Activated CD8-positive, alpha-beta memory T cell treated with anti-CD3 and anti-CD28 coated beads, Interleukin-2, amount 10 ng/mL, durations not matched to agents 7 days and 5 days (primary cell): ENCODE results near the gene PPT2. TPM values are rescaled to one million over a fixed set of nuclear protein-coding genes. Genes with fewer than 3 reads are reported as not detected.
"Not testable (repeated sequence)": the region's sequence is repeated elsewhere in the genome, so short reads cannot be mapped to it uniquely, and the experiment has no call there.

Experiments used
- ATAC-seq: fragments of 150-1000 bp; cut with Tn5 transposase; one replicate; pipeline ENCODE4 v1.10.0; 2021; ENCODE audit warnings: moderate library complexity
- CTCF ChIA-PET: fragments of 350-600 bp; sonication (Branson Sonifier 250); formaldehyde crosslinking; loops from one replicate; lab custom pipeline; 2021; ENCODE audit warnings: antibody characterized with exemption; lab: Charles Lee
- DNase-seq: peaks from one replicate; pipeline ENCODE4 v3.0.0-alpha.2; 2020
- H3K27ac Mint-ChIP-seq: one replicate; pipeline ENCODE4 v1.8.0; 2021; ENCODE audit warnings: mild to moderate bottlenecking, mixed read lengths
- H3K27me3 Mint-ChIP-seq: one replicate; pipeline ENCODE4 v1.8.0; 2021; ENCODE audit warnings: mixed read lengths
- H3K36me3 Mint-ChIP-seq: one replicate; pipeline ENCODE4 v1.8.0; 2021; ENCODE audit warnings: mild to moderate bottlenecking, mixed read lengths
- H3K4me1 Mint-ChIP-seq: one replicate; pipeline ENCODE4 v1.8.0; 2021; ENCODE audit warnings: mixed read lengths
- H3K4me3 Mint-ChIP-seq: one replicate; pipeline ENCODE4 v1.8.0; 2021; ENCODE audit warnings: mild to moderate bottlenecking, moderate library complexity, mixed read lengths
- H3K9me3 Mint-ChIP-seq: one replicate; pipeline ENCODE4 v1.8.0; 2022; ENCODE audit warnings: low read depth, mixed read lengths
- total RNA-seq, 2 experiments: library from RNA; stranded (reverse); gene quantifications; one replicate each; pipeline ENCODE4 v1.2.3, GENCODE V29; 2021

PPT2 gene
- total RNA-seq, 2 experiments from 2014 or later, result 13.9 to 21.9 TPM

DNA sequence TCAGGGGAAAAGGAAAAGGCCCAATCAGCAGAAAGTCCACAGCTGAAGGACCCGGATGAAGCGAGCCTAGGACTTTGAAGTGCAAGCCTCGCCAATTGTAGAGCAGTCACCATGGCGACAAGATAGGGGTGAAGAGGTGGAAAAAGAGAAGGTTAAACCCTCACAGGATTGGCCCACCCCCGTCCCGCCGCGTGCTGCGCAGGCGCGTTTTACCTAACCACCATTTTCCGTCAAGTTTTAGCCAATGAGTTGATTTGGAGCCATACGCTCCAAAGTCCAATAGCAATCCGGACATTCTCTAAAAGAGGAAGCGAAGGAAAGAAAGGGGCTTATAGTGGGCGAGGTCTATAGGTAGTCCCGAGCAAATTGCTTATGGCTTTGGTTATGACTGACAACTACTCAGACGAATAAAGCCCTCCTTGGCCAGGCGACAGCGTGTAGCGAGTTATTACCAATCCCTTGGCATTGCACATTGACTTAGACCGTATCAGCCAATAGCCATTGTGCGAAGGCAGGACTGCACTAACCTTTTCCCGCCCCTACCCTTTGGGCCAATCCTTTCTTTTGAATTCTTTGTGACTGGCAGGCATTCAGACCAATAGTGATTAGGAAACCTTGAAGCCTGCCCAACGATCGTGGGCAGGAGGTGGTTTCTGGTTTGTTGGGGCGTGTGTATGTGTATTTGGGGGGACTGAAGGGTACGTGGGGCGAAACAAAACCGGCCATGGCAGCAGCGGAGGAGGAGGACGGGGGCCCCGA, 24.0 kb downstream of the PPT2 start, which contains the start of gene RNF5:
Gene RNF5 (plus strand): TSS at position 618 of the 759 bp plus-strand sequence. CDS start 107 bp downstream, at position 725.
- no peaks in the 10 kb centered on the region for H3K27me3 Mint-ChIP-seq
- CTCF ChIA-PET, result interaction anchor here (1.1 to 4.6 kb wide), 5 partner anchors 14 to 59 kb away, joined by 3 to 31 read pairs (median 8); partner anchors contain the start of genes GPSM3, PBX2 and PRRT1
- no peaks in the 10 kb centered on the region for H3K9me3 Mint-ChIP-seq
- peaks cover 14% of the 10 kb centered on the region for H3K36me3 Mint-ChIP-seq
- peaks cover 58% of the 10 kb centered on the region for H3K4me1 Mint-ChIP-seq
- ATAC-seq (peak; percentile 86), DNase-seq (peak; percentile 98)
- peak within 1 kb of the TSS; percentile 93 for H3K4me3 Mint-ChIP-seq
- peak within 1 kb of the TSS; percentile 94 for H3K27ac Mint-ChIP-seq

DNA sequence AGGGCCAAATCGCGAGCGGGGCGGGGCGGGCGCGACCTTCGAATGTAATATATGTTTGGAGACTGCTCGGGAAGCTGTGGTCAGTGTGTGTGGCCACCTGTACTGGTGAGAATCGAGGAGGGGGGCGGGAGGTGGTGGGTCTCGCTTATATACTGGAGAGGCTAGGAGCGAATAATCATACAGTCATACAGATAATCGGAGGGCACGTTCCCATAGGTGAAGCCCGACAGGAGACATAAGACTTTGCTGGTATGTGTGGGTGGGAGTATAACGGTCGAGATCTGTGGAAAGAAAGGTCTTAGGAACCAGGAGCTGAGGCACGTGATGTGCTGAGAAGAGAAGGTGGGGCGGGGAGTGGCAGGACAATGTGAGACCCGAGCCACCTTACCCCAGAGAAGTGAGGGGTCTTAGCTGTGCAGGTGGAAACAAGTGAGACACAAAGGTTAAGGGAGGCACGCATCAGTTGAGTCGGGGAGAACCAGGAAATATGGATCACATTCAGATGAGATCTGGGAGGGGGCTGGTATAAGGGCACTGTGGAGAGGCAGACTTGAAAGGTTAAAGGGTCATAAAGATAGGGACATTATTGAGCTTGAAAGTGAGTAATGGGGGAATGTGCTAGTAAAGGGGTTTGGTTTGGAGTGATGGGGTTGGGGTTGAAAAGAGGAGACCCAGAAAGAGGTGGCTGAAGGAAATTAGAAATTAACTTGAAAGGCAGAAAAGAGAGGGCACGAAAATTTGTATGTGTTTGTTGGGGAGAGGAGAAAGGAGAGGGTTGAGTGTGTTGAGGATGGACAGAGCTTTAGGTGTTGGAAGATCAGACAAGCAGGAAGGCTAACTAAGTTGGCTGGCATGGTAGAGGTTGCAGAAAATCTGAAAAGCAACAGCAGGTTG, 24.9 kb downstream of the PPT2 start:
- ATAC-seq, result no peak
- Mint-ChIP-seq H3K4me1 (peaks cover 49% of the 10 kb centered on the region), H3K9me3 (no peaks in the 10 kb centered on the region), H3K27ac (peak overlapping the region; percentile 94), H3K36me3 (peaks cover 14% of the 10 kb centered on the region), H3K27me3 (no peaks in the 10 kb centered on the region), H3K4me3 (peak overlapping the region; percentile 93)
- DNase-seq, result no peak
- CTCF ChIA-PET, result interaction anchor here (0.8 to 4.6 kb wide), 6 partner anchors 10 to 660 kb away, joined by 3 to 31 read pairs (median 4); partner anchors contain the start of genes GPSM3, PBX2 and TAP2

DNA sequence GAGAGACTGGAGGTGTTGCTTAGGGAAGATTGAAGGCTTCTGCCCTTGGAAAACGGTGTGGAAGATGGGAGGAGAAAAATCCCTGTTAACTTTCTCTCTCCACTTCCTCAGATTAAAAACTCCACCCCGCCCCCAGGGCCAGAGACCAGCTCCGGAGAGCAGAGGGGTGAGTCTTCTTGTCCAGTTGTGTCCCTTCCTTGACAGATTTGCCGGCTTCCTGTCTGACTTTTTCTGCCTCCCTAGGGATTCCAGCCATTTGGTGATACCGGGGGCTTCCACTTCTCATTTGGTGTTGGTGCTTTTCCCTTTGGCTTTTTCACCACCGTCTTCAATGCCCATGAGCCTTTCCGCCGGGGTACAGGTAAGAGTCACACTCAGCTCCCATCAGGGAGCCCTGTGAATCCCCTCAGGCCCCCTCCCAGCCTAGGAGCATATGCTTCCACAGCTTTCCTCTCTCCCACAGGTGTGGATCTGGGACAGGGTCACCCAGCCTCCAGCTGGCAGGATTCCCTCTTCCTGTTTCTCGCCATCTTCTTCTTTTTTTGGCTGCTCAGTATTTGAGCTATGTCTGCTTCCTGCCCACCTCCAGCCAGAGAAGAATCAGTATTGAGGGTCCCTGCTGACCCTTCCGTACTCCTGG, 25.9 kb downstream of the PPT2 start:
- H3K9me3 Mint-ChIP-seq, result no peaks in the 10 kb centered on the region
- peak overlapping the region; percentile 4 for H3K27ac Mint-ChIP-seq

DNA sequence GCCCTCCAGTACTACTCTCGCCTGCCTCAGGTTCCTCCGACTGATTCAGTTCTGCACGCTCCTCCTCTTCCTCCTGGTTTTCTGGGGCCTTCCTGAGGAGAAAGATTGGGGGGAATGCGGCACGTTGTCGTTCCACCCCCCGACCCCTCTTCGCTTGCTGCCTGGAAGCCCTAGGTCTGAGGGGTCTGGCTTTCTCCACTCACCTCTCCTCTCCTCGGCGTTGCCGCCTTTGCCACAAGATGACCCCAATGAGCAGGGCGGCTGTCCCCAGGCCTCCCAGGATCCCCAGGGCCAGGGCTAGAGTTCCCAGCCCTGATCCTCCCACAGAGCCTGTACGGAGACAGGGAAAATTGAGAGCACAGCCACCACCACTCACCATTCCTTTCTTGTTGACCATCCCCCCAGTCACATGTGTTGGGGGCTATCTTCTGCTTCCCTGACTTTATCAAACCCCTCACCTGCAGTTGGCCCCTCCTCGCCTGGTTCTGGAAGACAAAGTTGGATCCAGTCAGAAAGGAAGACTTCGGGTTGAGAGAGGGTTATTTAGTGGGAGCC, 27.3 kb downstream of the PPT2 start:
- DNase-seq, result no peak
- Mint-ChIP-seq H3K4me3 (no peak overlapping the region), H3K36me3 (peaks cover 20% of the 10 kb centered on the region), H3K4me1 (peaks cover 41% of the 10 kb centered on the region), H3K27me3 (no peaks in the 10 kb centered on the region), H3K27ac (no peak overlapping the region), H3K9me3 (no peaks in the 10 kb centered on the region)
- CTCF ChIA-PET, result interaction anchor here (1.1 kb wide), 1 partner anchor 14 kb away, joined by 5 read pairs; no protein-coding TSS in a partner anchor
- no peak for ATAC-seq

More for the DNA sequence above, 25.9 kb downstream of the PPT2 start:
- H3K4me3 Mint-ChIP-seq, result no peak overlapping the region
- H3K4me1 Mint-ChIP-seq, result peaks cover 39% of the 10 kb centered on the region
- CTCF ChIA-PET, result interaction anchor here (0.8 to 4.6 kb wide), 6 partner anchors 9 to 659 kb away, joined by 3 to 31 read pairs (median 4); partner anchors contain the start of genes GPSM3, PBX2 and TAP2
- no peak for ATAC-seq
- no peak for DNase-seq
- H3K36me3 Mint-ChIP-seq, result peaks cover 14% of the 10 kb centered on the region
- H3K27me3 Mint-ChIP-seq, result no peaks in the 10 kb centered on the region

DNA sequence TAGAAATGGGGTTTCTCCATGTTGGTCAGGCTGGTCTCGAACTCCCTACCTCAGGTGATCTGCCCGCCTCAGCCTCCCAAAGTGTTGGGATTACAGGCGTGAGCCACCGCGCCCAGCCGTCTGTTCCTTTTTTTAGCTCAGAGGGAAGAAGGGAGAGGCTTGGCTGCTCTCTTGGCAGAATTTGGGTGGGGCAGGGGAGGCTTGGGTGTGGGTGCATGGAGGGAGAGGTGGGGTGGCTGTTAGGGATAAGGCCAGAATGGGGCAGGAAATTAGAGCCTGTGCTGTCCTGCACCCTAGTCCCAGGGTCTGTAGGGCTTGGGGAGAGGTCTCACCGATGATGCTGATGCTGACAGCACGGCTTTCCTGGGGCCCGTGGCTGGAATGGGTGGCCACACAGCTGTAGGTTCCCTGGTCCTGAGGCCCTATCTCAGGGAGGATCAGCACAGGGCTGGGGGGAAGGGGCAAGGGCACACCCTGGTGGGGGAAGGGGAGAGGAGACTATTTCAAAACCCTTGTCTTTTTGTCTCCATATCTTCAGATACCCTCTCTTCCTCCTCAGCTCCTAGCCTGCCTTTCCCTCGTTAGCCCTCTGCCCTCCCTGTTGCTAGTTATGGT, 28.1 kb downstream of the PPT2 start:
- H3K36me3 Mint-ChIP-seq, result peaks cover 27% of the 10 kb centered on the region
- no peak overlapping the region for H3K27ac Mint-ChIP-seq
- peaks cover 41% of the 10 kb centered on the region for H3K4me1 Mint-ChIP-seq
- CTCF ChIA-PET, result interaction anchor here (0.7 to 1.9 kb wide), 3 partner anchors 11 to 14 kb away, joined by 3 to 8 read pairs (median 5); partner anchors contain the start of gene GPSM3
- H3K27me3 Mint-ChIP-seq, result no peaks in the 10 kb centered on the region
- DNase-seq, result no peak
- H3K9me3 Mint-ChIP-seq, result no peaks in the 10 kb centered on the region
- no peak overlapping the region for H3K4me3 Mint-ChIP-seq
- ATAC-seq, result no peak

DNA sequence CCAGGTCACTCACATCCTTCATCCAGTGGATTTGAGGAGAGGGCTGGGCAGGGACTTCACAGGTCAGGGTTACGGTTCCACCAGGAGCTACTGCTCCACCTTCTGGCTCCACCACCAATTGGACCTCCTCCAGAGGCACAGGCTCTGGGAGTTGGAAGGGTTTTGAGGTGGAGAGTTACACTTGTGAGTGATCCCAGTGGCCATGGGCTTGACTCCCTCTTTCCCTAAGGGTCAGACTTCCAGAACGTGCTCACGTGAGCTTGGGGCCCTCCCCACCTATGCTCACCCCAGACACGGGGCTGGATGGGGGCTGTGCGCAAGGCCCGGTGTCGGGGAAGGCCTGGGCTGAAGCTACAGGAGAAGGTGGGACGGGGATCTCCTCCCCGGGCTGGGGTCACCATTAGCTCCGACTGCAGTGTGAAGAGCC, 28.6 kb downstream of the PPT2 start:
- Mint-ChIP-seq H3K27me3 (no peaks in the 10 kb centered on the region), H3K9me3 (no peaks in the 10 kb centered on the region), H3K4me1 (peaks cover 44% of the 10 kb centered on the region), H3K4me3 (no peak overlapping the region), H3K36me3 (peaks cover 33% of the 10 kb centered on the region), H3K27ac (no peak overlapping the region)
- DNase-seq (no peak), ATAC-seq (no peak)
- CTCF ChIA-PET, result interaction anchor here (0.7 to 1.9 kb wide), 2 partner anchors 10 to 13 kb away, joined by 3 to 8 read pairs; partner anchors contain the start of gene GPSM3

DNA sequence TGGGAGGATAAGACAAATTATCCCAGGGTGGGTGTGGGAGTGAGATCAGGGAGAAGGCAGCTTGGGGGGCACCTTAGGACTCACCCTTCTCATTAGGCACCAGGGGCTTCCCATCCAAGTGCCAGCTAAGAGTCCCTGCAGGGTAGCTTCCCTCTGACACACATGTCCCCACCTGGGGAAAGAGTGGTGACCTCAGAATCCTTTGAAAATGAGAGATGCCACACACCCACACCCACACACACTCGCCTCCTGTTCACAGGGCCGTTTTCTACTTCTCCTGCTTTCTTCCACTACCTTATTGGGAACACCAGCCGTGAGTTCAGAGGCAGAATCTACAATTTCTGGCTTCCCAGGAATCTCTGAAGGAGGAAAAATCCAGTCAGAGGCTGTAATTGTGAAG, 29.1 kb downstream of the PPT2 start:
- CTCF ChIA-PET, result interaction anchor here (1.9 kb wide), 1 partner anchor 10 kb away, joined by 8 read pairs; the partner anchor contains the start of gene GPSM3
- H3K36me3 Mint-ChIP-seq, result peaks cover 36% of the 10 kb centered on the region
- H3K9me3 Mint-ChIP-seq, result no peaks in the 10 kb centered on the region
- peaks cover 49% of the 10 kb centered on the region for H3K4me1 Mint-ChIP-seq
- no peak overlapping the region for H3K4me3 Mint-ChIP-seq
- no peak for DNase-seq
- H3K27ac Mint-ChIP-seq, result no peak overlapping the region
- ATAC-seq, result no peak
- H3K27me3 Mint-ChIP-seq, result no peaks in the 10 kb centered on the region

DNA sequence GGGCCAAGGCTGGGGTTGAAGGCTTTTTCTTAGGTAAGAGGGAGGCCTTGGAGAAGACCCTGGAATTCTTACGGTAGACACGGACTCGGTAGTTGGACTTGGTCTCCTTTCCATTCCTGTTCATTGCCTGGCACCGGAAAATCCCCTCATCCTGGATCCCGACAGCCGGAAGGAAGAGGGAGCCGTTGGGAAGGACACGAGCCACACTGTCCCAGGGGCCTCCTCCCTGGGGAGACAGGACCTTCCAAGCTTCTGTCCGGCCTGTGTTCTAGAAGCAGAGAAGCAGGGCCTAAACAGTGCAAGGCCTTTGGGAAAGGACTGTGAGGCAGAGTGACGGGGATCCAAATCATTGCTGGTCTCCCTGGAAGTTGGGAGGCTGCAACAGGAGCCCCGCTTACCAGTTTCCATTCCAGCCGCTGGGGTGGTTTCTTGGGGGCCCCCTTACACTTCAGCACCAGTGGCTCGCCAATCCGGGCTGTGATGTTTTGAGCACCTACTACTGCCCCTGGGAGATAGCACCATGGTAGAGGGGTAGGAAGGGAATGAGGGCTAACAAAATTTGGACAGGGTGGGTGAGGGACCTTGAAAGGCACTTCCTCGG, 29.6 kb downstream of the PPT2 start:
- no peak overlapping the region for H3K27ac Mint-ChIP-seq

DNA sequence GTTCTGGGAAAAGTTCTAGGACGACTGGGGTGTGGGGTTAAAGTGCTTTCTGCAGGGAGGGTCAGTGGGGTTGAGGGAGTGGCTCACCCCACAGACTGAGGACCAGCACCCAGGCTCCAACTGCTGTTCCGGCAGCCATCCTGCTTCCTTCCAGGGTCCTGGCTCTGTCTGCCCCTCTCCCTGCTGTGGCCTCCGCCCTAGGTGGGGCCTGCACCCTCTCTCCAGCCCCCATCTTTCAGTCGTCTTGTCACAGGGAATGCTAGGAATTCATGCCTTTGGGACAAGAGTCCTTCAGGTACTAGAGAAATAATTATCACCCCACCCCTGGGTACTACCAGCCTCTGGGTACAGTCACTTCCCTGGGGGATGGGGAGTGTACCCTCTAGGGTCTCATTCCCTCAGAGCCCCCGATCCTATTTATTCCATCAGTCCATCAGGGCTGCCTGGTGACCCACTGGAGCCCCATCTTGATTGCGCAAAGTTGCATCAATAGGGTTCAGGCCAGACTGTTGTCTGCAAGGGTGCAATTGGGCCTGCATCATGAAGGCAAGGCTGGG, 30.2 kb downstream of the PPT2 start, which contains the start of gene AGER:
Gene AGER (minus strand): TSS at position 170 of the 557 bp plus-strand sequence. CDS start 31 bp downstream, at position 139.
- peaks cover 41% of the 10 kb centered on the region for H3K36me3 Mint-ChIP-seq
- H3K9me3 Mint-ChIP-seq, result no peaks in the 10 kb centered on the region
- CTCF ChIA-PET, result interaction anchor here (1.2 kb wide), 1 partner anchor 11 kb away, joined by 4 read pairs; no protein-coding TSS in a partner anchor
- no peak within 1 kb of the TSS for H3K4me3 Mint-ChIP-seq
- H3K27me3 Mint-ChIP-seq, result no peaks in the 10 kb centered on the region
- no peak for ATAC-seq
- peaks cover 53% of the 10 kb centered on the region for H3K4me1 Mint-ChIP-seq
- H3K27ac Mint-ChIP-seq, result no peak within 1 kb of the TSS
- no peak for DNase-seq

More for the DNA sequence above, 29.6 kb downstream of the PPT2 start:
- H3K9me3 Mint-ChIP-seq, result no peaks in the 10 kb centered on the region
- H3K4me3 Mint-ChIP-seq, result no peak overlapping the region
- peaks cover 53% of the 10 kb centered on the region for H3K4me1 Mint-ChIP-seq
- H3K36me3 Mint-ChIP-seq, result peaks cover 39% of the 10 kb centered on the region
- no peaks in the 10 kb centered on the region for H3K27me3 Mint-ChIP-seq
- ATAC-seq (no peak), DNase-seq (no peak)
- CTCF ChIA-PET, result interaction anchor here (1.9 kb wide), 1 partner anchor 9 kb away, joined by 8 read pairs; the partner anchor contains the start of gene GPSM3

DNA sequence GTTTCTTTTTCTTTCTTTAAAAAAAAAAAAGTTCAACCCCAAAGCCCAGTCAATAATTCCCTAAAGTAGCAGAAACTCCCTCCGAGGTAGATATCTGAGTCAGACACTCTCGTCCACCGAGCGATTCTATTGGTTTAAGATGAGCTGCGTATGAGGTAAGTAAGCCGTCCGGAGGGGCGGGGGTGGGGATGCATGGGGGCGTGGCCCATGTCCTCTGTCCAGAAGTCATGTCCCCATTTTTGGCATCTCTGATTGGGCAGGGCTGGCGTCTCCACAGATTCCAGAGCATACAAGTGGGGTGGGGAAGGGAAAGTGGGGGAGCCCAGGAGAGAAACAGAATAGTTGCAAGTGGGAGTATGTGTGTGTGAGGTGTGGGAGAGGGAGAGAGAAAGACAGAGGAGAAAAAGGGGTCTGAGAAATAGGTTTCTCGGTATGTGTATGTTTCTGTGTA, 31.8 kb downstream of the PPT2 start:
- H3K4me1 Mint-ChIP-seq, result peaks cover 41% of the 10 kb centered on the region
- DNase-seq, result peak; percentile 78
- H3K9me3 Mint-ChIP-seq, H3K27me3 Mint-ChIP-seq, H3K4me3 Mint-ChIP-seq: not testable (repeated sequence)
- peak; percentile 59 for ATAC-seq
- H3K27ac Mint-ChIP-seq, result peak overlapping the region; percentile 87
- CTCF ChIA-PET, result interaction anchor here (1.2 kb wide), 1 partner anchor 10 kb away, joined by 4 read pairs; no protein-coding TSS in a partner anchor
- H3K36me3 Mint-ChIP-seq, result peaks cover 40% of the 10 kb centered on the region

DNA sequence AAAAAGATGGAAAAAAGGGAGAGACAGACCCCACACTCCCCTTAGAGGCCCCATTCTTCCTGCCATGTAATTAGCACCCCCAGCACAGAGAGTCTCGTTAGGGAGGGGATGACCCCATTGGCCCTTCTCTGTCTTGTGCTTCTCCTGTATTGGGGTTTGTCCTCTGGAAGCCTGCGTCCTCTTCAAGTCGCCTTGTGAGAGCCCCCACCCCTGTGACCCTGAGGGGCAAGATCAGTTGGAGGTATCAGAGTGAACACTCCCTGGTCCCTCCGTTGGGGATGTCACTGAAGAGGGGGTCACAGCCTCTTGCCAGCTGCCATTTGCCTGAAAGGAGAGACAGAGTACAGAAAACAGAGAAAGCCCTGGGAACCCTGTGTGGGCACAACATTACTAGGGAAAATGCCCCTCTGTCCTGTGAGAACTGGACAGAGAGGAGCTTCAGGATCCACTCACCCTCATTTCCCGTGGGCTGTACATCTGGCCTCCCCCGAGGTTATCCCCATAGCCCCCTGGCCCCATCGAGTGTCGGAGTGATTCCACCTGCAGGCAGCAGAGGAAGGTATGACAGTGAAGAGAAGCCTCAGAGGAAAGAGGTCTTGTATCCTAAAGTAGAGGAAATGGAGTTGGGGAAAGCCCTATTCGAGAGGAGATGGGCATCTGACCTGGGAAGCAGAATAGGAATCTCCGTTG, 32.4 kb downstream of the PPT2 start:
- ATAC-seq, CTCF ChIA-PET, DNase-seq, H3K9me3 Mint-ChIP-seq, H3K4me3 Mint-ChIP-seq, H3K27me3 Mint-ChIP-seq: not testable (repeated sequence)
- Mint-ChIP-seq H3K27ac (peak overlapping the region; percentile 87), H3K4me1 (peaks cover 40% of the 10 kb centered on the region), H3K36me3 (peaks cover 43% of the 10 kb centered on the region)
